ENCODE measurements around the gene ZAR1L. TPM values are rescaled to one million over a fixed set of nuclear protein-coding genes. Genes with fewer than 3 reads are reported as not detected.

Gene ZAR1L
- total RNA-seq, 1 experiment from 2014 or later: not detected

GRCh38 chr13:32259116-32259515, 56.0 kb downstream of the ZAR1L start:
- H3K27me3 Mint-ChIP-seq (ENCODE audit: low read depth): no peaks in the 10 kb centered on the region
- no CpG with 5 or more reads among the region's 1 CpG for WGBS (ENCODE audit: extremely low coverage, insufficient read length, low lambda C conversion rate)
- H3K9ac ChIP-seq (ENCODE audit: extremely low read depth, insufficient read length, low read length): no peak overlapping the region
- no peak overlapping the region for H2BK12ac ChIP-seq (ENCODE audit: insufficient read length, low read depth, low read length)
- H3K27ac Mint-ChIP-seq: no peak overlapping the region
- no peaks in the 10 kb centered on the region for H3K9me3 Mint-ChIP-seq
- no peak overlapping the region for H3K4me2 ChIP-seq (ENCODE audit: insufficient read depth, insufficient read length, low read length)
- H2BK5ac ChIP-seq (ENCODE audit: insufficient read length, low read length): no peak overlapping the region
- H3K56ac ChIP-seq (ENCODE audit: insufficient read length, low read depth, low read length): no peak overlapping the region
- no peak overlapping the region for H2BK15ac ChIP-seq (ENCODE audit: low read depth, low read length)
- no peak overlapping the region for H2AFZ ChIP-seq (ENCODE audit: low read length)
- H3K27me3 ChIP-seq (ENCODE audit: insufficient read depth, low read length): no peaks in the 10 kb centered on the region
- no peaks in the 10 kb centered on the region for H3K36me3 Mint-ChIP-seq (ENCODE audit: insufficient read depth in 1 of 3, low read depth in 3 of 3)
- H3T11ph ChIP-seq (ENCODE audit: low read length): no peak overlapping the region
- H4K5ac ChIP-seq (ENCODE audit: insufficient read length, low read depth, low read length): no peak overlapping the region
- H3K79me2 ChIP-seq (ENCODE audit: insufficient read depth, low read length): no peaks in the 10 kb centered on the region
- H3K18ac ChIP-seq (ENCODE audit: insufficient read length, low read depth, low read length): no peak overlapping the region
- no peaks in the 10 kb centered on the region for H3K23me2 ChIP-seq (ENCODE audit: insufficient read length, low read depth, low read length, poor library complexity, severe bottlenecking)
- no peaks in the 10 kb centered on the region for H3K9me3 ChIP-seq (ENCODE audit: control insufficient read depth, low read depth, low read length)
- H3K4me1 Mint-ChIP-seq: no peaks in the 10 kb centered on the region
- H3K27ac ChIP-seq (ENCODE audit: insufficient read length, low read depth, low read length): no peak overlapping the region
- H3K23ac ChIP-seq (ENCODE audit: insufficient read length, low read depth, low read length): no peak overlapping the region
- no peak overlapping the region for H3K14ac ChIP-seq (ENCODE audit: insufficient read depth, low read length)
- H2BK120ac ChIP-seq (ENCODE audit: low read depth, low read length, poor library complexity, severe bottlenecking): no peak overlapping the region
- TF ChIP-seq CTCF (conservative IDR thresholded peaks at IDR 0.05): peak; percentile 53
- no peak overlapping the region for H2AK5ac ChIP-seq (ENCODE audit: insufficient read length, low read length)
- no peak overlapping the region for H3K4ac ChIP-seq (ENCODE audit: low read depth, low read length)
- H3K4me1 ChIP-seq (ENCODE audit: insufficient read depth, low read length): no peaks in the 10 kb centered on the region
- no peaks in the 10 kb centered on the region for H4K20me1 ChIP-seq (ENCODE audit: control insufficient read depth, insufficient read depth, insufficient read length)
- no peak overlapping the region for H2BK20ac ChIP-seq (ENCODE audit: low read depth, low read length, poor library complexity, severe bottlenecking)
- no peaks in the 10 kb centered on the region for H3K79me1 ChIP-seq (ENCODE audit: insufficient read depth, low read depth, low read length, poor library complexity, severe bottlenecking)
- no peak overlapping the region for H4K91ac ChIP-seq (ENCODE audit: insufficient read length, low read depth, low read length)
- no peak overlapping the region for H3K4me3 Mint-ChIP-seq
- no peak for DNase-seq
- no peak overlapping the region for H4K8ac ChIP-seq (replicated peaks; ENCODE audit: insufficient read length, low read depth, low read length)
